Neutrophil (primary cell): Measurements from ENCODE around the gene HARS1.

Experiments used
- H3K27ac ChIP-seq: fragments of 200-600 bp; sonication (generic); 2 replicates; pipeline ENCODE4 v1.5.1; 2016; ENCODE audit warnings: mild to moderate bottlenecking, moderate library complexity
- H3K27me3 ChIP-seq: fragments of 200-600 bp; sonication (generic); 2 replicates; pipeline ENCODE4 v1.6.0; 2016; ENCODE audit warnings: mild to moderate bottlenecking
- H3K36me3 ChIP-seq: fragments of 200-600 bp; sonication (generic); 2 replicates; pipeline ENCODE4 v1.5.1; 2017
- H3K4me1 ChIP-seq, 2 experiments: fragments of 200-600 bp in 1 of 2; sonication (generic) in 1 of 2; 1 replicate in 1 of 2; 2 replicates in 1 of 2; pipeline versions ENCODE4 v1.5.1 to v1.6.1; 2013 to 2016; ENCODE audit warnings: low read depth in 1 of 2, low read length in 1 of 2, mild to moderate bottlenecking in 1 of 2, moderate library complexity in 1 of 2; ENCODE audit not compliant: control insufficient read depth in 1 of 2, insufficient read depth in 1 of 2
- H3K4me3 ChIP-seq, 2 experiments: fragments of 200-600 bp in 1 of 2; sonication (generic) in 1 of 2; 1 replicate in 1 of 2; 2 replicates in 1 of 2; pipeline ENCODE4 v1.5.1; 2013 to 2016; ENCODE audit warnings: low read depth in 1 of 2, low read length in 1 of 2, mild to moderate bottlenecking in 1 of 2, moderate library complexity in 1 of 2
- H3K9me3 ChIP-seq: fragments of 200-600 bp; sonication (generic); 2 replicates; pipeline ENCODE4 v1.5.1; 2016
- TF ChIP-seq, protein P1 (sequence below): fragments of 200-600 bp; sonication (generic); IDR thresholded peaks from 2 replicates; pipeline ENCODE4 v1.5.1; 2016; ENCODE audit warnings: antibody characterized with exemption

HARS1 gene

DNA sequence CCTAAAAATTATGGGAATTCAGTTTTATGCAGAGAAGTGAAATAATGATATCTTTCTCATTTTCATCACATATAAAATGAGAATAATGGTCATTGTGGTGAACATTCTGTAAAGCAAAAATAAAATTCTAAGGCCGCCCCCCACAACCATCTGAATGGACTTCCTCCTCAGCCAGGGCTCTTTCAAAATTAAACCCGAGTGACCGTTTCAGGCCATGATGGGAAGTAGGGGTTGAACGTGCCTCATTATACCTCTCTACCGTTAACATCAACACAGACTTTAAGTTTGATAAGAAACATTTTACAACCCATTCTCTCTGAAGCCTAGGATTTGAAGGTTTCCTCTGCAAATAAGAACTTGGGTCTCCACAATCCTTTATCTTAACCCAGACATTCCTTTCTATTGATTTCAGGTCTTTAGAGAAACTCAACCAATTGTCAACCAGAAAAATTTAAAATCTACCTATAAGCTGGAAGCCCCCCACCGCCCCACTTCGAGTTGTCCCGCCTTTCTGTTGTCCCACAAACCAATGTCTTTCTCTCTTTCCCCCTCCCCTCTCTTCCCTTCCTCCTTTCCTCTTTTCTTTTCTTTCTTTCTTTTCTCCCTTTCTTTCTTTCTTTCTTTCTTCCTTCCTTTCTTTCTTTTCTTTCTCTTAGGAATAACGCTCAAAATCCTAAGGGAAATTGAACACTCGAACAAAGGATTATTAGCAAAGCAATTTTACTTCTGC lies 53.6 kb downstream of the HARS1 start:
- Histone ChIP-seq H3K9me3 (no peaks in the 10 kb centered on the region), H3K4me3 (no peak overlapping the region), H3K4me1 (peaks cover 68 to 72% of the 10 kb centered on the region in 2 experiments), H3K27me3 (no peaks in the 10 kb centered on the region), H3K36me3 (peaks cover 13% of the 10 kb centered on the region), H3K27ac (peak overlapping the region; percentile 99)
- TF ChIP-seq, protein P1, sequence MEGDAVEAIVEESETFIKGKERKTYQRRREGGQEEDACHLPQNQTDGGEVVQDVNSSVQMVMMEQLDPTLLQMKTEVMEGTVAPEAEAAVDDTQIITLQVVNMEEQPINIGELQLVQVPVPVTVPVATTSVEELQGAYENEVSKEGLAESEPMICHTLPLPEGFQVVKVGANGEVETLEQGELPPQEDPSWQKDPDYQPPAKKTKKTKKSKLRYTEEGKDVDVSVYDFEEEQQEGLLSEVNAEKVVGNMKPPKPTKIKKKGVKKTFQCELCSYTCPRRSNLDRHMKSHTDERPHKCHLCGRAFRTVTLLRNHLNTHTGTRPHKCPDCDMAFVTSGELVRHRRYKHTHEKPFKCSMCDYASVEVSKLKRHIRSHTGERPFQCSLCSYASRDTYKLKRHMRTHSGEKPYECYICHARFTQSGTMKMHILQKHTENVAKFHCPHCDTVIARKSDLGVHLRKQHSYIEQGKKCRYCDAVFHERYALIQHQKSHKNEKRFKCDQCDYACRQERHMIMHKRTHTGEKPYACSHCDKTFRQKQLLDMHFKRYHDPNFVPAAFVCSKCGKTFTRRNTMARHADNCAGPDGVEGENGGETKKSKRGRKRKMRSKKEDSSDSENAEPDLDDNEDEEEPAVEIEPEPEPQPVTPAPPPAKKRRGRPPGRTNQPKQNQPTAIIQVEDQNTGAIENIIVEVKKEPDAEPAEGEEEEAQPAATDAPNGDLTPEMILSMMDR, result no peak

DNA sequence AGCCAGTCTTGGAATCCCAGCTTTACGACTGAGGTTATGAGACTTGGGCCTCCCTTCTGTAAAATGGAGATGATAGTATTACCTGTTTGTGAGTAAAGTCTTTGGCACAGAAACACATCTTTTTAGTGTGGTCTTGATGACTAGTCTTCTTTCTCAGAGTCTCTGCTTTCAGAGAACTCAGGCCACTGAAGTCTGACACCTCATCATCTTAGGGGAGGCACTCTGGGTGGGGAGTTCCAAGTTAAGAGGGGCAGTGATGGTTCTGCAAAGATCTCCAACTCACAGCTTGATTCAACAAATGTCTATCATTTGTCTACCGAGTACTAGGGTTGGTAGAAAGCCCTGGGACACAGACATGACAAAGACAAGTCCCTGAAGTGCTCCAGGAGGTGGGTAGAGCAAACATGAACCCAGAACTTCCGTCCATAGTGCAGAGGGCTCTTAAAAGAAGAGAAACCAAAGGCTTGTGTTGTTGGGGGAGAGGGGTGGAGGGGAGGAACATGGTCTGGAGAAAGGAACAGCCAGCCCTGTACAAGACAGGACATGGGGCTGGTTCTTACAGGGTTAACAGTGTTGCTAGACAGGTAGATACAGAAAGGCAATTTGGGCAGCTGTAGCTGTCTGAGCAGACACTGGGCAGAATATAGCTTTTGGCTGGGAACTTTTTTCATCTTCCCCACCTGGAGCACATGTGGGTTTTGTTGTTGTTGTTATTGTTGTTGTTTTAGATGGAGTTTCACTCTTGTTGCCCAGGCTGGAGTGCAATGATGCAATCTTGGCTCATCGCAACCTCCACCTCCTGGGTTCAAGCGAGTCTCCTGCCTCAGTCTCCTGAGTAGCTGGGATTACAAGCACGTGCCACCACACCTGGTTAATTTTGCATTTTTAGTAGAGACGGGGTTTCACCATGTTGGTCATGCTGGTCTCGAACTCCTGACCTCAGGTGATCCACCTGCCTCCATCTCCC lies 55.6 kb downstream of the HARS1 start:
- no peaks in the 10 kb centered on the region for H3K9me3 ChIP-seq
- peak overlapping the region; percentile 99 for H3K27ac ChIP-seq
- H3K4me1 ChIP-seq, result peaks cover 85 to 87% of the 10 kb centered on the region in 2 experiments
- H3K27me3 ChIP-seq, result no peaks in the 10 kb centered on the region
- H3K36me3 ChIP-seq, result no peaks in the 10 kb centered on the region
- no peak overlapping the region for H3K4me3 ChIP-seq
- TF ChIP-seq, protein P1, result peak; percentile 1

DNA sequence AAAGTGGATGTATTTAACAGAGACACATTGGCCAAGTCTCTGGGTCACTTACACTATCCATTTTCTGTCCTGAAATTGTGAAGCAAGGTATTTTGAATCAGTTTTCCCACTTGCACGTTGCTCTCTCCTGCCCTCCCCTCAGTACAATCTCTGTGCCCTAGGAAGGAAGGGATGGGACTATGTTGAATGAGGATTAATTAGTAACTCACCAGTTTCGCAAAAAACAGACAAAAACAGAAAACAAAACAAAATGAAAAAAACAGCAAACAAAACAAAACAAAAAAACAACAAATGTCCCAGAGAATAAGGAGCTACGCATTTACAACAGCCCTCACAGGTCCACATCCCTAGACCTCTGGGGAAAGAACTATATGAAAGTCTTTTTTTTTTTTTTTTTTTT lies 57.1 kb downstream of the HARS1 start:
- H3K27me3 ChIP-seq, result no peaks in the 10 kb centered on the region
- peak overlapping the region; percentile 99 for H3K27ac ChIP-seq
- TF ChIP-seq, protein P1, result no peak
- H3K4me1 ChIP-seq, result peaks cover 89% of the 10 kb centered on the region in 2 experiments
- no peaks in the 10 kb centered on the region for H3K9me3 ChIP-seq
- H3K36me3 ChIP-seq, result no peaks in the 10 kb centered on the region
- peak overlapping the region; percentile 96 to 99 for H3K4me3 ChIP-seq

DNA sequence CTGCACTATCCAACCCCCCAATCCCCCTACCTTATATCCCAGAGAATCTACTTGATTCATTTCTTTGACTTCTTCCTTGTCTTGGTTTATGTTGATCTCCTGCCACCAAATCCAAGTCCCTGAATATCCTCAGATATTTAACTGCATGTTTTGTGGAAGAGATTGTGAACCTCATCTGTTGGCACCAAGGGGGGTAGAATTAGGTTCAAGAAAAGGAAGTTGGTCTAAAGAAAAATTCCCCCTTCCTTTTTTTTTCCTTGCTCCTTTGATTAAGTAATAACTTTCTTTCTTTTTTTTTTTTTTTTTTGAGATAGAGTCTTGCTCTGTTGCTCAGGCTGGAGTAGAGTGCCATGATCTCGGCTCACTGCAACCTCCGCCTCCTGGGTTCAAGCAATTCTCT lies 57.7 kb downstream of the HARS1 start:
- peaks cover 87 to 89% of the 10 kb centered on the region in 2 experiments for H3K4me1 ChIP-seq
- TF ChIP-seq, protein P1, result no peak
- peak overlapping the region; percentile 99 for H3K27ac ChIP-seq
- no peaks in the 10 kb centered on the region for H3K36me3 ChIP-seq
- H3K27me3 ChIP-seq, result no peaks in the 10 kb centered on the region
- H3K9me3 ChIP-seq, result no peaks in the 10 kb centered on the region
- peak overlapping the region; percentile 96 to 99 for H3K4me3 ChIP-seq

DNA sequence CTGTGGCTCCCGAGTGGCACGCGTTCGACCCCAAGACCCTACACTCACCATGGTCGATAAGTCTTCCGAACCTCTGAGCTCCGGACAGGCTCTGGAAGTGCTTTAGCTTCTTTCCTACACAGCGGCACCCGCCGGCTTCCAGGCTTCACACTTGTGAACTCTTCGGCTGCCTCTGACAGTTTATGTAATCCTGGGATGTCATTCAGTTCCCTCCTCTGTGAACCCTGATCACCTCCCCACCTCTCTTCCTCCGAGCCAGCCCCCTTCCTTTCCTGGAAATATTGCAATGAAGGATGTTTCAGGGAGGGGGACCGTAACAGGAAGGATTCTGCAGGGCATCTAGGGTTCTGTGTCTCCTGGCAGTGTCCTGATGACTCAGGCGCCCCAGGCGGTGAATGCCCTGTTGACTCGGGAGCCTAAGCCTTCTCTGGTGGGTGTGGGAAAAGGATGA lies 58.1 kb downstream of the HARS1 start, which contains the start of gene CD14:
Gene CD14 (minus strand): TSS at position 155 of the 451 bp plus-strand sequence. CDS start 104 bp downstream, at position 51.
- Histone ChIP-seq H3K27ac (peak within 1 kb of the TSS; percentile 99), H3K4me3 (peak within 1 kb of the TSS; percentile 96 to 99), H3K36me3 (no peaks in the 10 kb centered on the region), H3K9me3 (no peaks in the 10 kb centered on the region), H3K4me1 (peaks cover 83 to 89% of the 10 kb centered on the region in 2 experiments), H3K27me3 (no peaks in the 10 kb centered on the region)
- TF ChIP-seq, protein P1, result no peak
